HUDEP-2 (cell line): Measurements from ENCODE around the gene SNX20.

Experiments
- DNase-seq, 76 experiments: peaks; one replicate each; lab custom pipeline; 2025; ENCODE audit not compliant: unreplicated experiment in 76 of 76; lab: John Stamatoyannopoulos, UW

The SNX20 gene

GRCh38 chr16:50681021-50681885, at the start of gene SNX20:
Gene SNX20, minus strand, starts transcription at chr16:50681312. Its CDS starts 3,786 bp downstream, at chr16:50677526.
- DNase-seq, result no peak

GRCh38 chr16:50724306-50724705, 43.2 kb upstream of the SNX20 start:
- no peak for DNase-seq

GRCh38 chr16:50722960-50723359, 41.8 kb upstream of the SNX20 start:
- no peak for DNase-seq

GRCh38 chr16:50722405-50722737, 41.3 kb upstream of the SNX20 start:
- no peak for DNase-seq

- no peak for DNase-seq
Measured at GRCh38 chr16:50721549-50722404, 40.7 kb upstream of the SNX20 start.

- no peak for DNase-seq
Measured at GRCh38 chr16:50719401-50720337, 38.6 kb upstream of the SNX20 start.

GRCh38 chr16:50718761-50719400, 37.8 kb upstream of the SNX20 start:
- no peak for DNase-seq

- no peak for DNase-seq
Measured at GRCh38 chr16:50718061-50718760, 37.1 kb upstream of the SNX20 start.

- DNase-seq, result no peak
Measured at GRCh38 chr16:50717494-50717893, 36.4 kb upstream of the SNX20 start.

GRCh38 chr16:50717091-50717490, 36.0 kb upstream of the SNX20 start:
- no peak for DNase-seq

- DNase-seq, result no peak
Measured at GRCh38 chr16:50712956-50713355, 31.8 kb upstream of the SNX20 start.

GRCh38 chr16:50712560-50712898, 31.4 kb upstream of the SNX20 start:
- no peak for DNase-seq

- no peak for DNase-seq
Measured at GRCh38 chr16:50711862-50712559, 30.9 kb upstream of the SNX20 start.

- DNase-seq, result no peak
Measured at GRCh38 chr16:50711040-50711439, 29.9 kb upstream of the SNX20 start.

GRCh38 chr16:50709980-50710379, 28.9 kb upstream of the SNX20 start:
- DNase-seq, result no peak

- no peak for DNase-seq
Measured at GRCh38 chr16:50709061-50709684, 28.1 kb upstream of the SNX20 start.

- no peak for DNase-seq
Measured at GRCh38 chr16:50708373-50709060, 27.4 kb upstream of the SNX20 start.

- no peak for DNase-seq
Measured at GRCh38 chr16:50706250-50706649, 25.1 kb upstream of the SNX20 start.
